Uterus (tissue), 2 donors: ENCODE data around the gene IRF5.

Experiments used
- CTCF ChIP-seq, 4 experiments: fragments of 200-600 bp in 2 of 4; fragments of 450-650 bp in 2 of 4; sonication (generic) in 2 of 4; IDR thresholded peaks; one replicate each; pipeline ENCODE4 v1.5.1; 2016 to 2019; ENCODE audit warnings: antibody characterized with exemption in 4 of 4, mild to moderate bottlenecking in 2 of 4, moderate library complexity in 1 of 4
- POLR2A ChIP-seq, 2 donors: fragments of 450-650 bp; IDR thresholded peaks; one replicate each; pipeline ENCODE4 v1.6.1; 2016; ENCODE audit warnings: antibody characterized with exemption in 2 of 2, mild to moderate bottlenecking in 1 of 2, moderate library complexity in 1 of 2

DNA sequence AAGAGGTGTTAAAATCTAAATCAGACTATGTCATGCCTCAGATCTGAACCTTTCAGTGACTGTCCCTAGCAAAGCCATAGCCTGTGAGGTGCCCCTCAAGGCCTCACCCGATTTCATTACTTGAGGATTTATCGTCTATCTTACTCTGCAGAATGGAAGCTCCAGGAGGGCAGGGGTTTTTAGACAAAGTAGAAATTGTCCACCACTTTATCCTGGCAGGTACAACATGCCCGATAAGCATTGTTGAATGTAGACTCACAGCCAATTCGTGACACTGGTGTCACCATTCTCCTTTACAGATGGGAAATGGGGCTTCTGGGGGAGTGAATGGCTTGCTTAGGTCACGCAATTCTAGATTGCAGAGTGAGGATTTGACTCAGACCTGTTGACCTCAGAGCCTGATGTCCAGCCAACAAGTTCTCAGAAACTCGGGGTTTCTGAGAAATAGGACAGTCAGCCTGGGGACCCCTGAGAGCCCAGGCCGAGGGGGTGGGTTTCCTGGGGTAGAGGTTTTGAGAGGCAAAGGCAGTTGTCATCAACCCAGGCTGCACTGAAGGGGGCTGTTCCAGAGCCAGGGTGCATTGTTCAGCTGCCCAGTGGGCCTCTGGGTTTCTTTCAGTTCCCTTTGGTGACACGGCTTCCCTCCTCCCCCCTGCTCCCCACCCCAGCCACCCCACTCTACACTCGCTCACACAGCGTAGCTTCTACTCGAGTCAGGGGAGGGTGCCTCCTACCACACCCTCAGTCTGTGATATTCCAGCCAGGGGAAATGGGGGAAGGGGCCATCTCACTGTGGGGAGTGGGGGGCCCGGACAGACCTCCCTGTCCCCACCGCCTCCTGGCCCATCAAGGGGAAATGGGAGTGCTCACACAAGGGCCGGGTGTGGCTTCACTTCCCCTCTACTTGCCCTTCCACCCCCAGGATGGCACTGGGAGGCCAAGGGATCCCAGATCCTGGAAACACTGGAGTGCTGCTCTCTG lies 3.1 kb upstream of the IRF5 start:
- TF ChIP-seq CTCF (IDR thresholded peaks at IDR 0.05) (no peak), POLR2A (IDR thresholded peaks at IDR 0.05) (no peak)
